ENCODE measurements around the gene ZNF888. TPM values are rescaled to one million over a fixed set of nuclear protein-coding genes. Genes with fewer than 3 reads are reported as not detected.
"Not testable (repeated sequence)": the region's sequence is repeated elsewhere in the genome, so short reads cannot be mapped to it uniquely, and the experiment has no call there.

The ZNF888 gene
- polyA plus RNA-seq, 1 donor from 2014 or later = 2.1 TPM

- Mint-ChIP-seq H3K9me3 (peaks cover 0 to 5% (median 2%) of the 10 kb centered on the region in 3 donors), H3K36me3 (peaks cover 11% of the 10 kb centered on the region), H3K4me3 (peak overlapping the region; percentile 91 to 98 (median 96)), H3K27me3 (no peaks in the 10 kb centered on the region), H3K27ac (peak overlapping the region in 2 of 3 donors; percentile 79 to 84), H3K4me1 (peaks cover 13 to 17% (median 15%) of the 10 kb centered on the region in 3 donors)
Measured at GRCh38 chr19:52923778-52924593, 758 bp upstream of the ZNF888 start.

DNA sequence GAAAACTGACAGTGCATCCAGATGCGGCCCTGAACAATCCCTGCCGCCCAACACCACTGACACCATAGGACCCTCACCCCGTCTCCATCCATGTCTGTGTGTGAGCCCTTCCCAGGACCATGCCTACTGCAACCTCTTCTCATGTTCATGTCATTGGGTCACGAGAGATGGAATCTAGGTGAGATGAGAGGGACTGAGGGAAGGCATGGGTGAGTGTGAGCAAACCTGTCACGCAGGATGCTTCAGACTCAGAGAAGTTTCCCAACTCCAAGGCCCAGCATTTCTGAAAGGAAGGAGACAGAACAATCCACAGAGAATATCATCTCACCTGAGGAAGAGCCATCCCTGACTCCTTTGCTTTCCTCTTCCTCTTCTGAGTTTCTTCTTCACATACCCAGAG is 5.7 kb downstream of the ZNF888 start:
- H3K27ac Mint-ChIP-seq = peak overlapping the region in 1 of 3 donors; percentile 94
- H3K9me3 Mint-ChIP-seq = peaks cover 2 to 4% (median 3%) of the 10 kb centered on the region in 3 donors
- peaks cover 27% of the 10 kb centered on the region for H3K36me3 Mint-ChIP-seq
- no peak overlapping the region for H3K4me3 Mint-ChIP-seq
- no peaks in the 10 kb centered on the region for H3K27me3 Mint-ChIP-seq
- H3K4me1 Mint-ChIP-seq = peaks cover 4 to 16% (median 7%) of the 10 kb centered on the region in 3 donors

DNA sequence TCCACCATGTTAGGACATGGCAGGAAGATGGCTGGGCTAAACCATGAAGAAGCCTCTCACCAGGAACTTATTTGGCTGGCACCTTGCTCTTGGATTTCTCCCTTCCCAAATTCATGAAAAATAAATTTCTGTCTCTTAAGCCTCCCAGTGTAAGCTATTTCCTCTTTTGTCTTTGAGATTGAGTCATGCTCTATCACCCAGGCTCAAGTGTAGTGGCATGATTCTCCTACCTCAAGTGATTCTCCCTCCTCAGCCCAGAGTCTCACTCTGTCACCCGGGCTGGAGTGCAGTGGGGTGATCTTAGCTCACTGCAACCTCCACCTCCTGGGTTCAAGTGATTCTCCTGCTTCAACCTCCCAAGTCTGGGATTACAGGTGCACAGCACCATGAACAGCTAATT is 12.6 kb downstream of the ZNF888 start:
- H3K4me1 Mint-ChIP-seq = no peaks in the 10 kb centered on the region
- H3K9me3 Mint-ChIP-seq = peaks cover 23 to 32% (median 24%) of the 10 kb centered on the region in 3 donors
- H3K27me3 Mint-ChIP-seq = no peaks in the 10 kb centered on the region
- H3K4me3 Mint-ChIP-seq = no peak overlapping the region
- peaks cover 45% of the 10 kb centered on the region for H3K36me3 Mint-ChIP-seq
- H3K27ac Mint-ChIP-seq = no peak overlapping the region

DNA sequence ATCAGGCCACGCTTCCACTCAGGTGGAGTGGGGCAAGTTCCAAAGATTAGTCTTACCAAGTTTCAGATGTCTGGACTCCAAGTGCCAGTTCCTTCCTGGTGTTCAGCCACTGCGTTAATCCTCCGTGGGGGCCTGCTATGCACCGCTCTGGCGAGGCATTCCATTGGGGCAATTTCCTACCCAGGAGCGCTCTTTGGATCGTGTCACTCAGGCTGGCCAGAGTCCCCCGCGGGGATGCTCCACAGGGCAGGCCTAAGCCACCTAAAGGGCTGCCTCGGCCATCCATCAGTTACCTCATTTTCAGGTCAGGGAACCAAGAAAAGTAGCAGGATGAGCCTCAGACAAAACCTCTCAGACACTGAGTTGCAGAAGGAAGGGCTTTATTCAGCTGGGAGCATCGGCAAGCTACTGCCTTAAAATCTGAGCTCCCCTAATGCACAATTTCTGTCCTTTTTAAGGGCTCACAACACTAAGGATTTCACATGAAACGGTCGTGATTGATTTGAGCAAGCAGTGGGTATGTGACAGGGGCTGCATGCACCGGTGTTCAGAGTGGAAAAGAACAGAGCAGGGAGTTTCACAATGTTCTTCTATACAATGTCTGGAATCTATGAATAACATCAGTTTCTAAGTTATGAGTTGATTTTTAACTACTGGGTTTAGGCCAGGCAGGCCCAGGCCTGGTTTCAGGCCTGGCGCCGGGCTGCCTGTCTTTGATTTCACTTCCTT is 19.0 kb downstream of the ZNF888 start:
- H3K9me3 Mint-ChIP-seq = peaks cover 18 to 28% (median 22%) of the 10 kb centered on the region in 3 donors
- H3K27ac Mint-ChIP-seq, H3K4me3 Mint-ChIP-seq, H3K27me3 Mint-ChIP-seq, H3K4me1 Mint-ChIP-seq: not testable (repeated sequence)
- peaks cover 18% of the 10 kb centered on the region for H3K36me3 Mint-ChIP-seq

DNA sequence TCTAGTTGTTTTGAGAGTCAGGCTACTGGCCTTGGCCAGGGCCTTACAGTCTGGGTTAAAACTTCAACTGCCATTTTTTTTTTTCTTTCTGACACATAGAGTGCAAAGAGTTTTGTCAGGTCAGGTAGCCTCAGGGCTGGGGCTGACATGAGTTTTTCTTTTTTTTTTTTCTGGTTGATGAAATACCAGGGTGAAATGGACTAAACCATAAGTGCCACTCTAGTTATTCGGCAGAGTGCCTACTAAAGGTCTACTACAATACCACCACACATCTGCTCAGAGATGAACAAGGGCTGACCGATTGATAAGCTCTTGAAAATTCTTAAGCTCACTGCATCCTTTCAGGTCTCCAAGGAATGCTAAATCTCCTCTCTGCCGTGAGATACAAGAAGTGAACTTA is 21.4 kb downstream of the ZNF888 start:
- no peaks in the 10 kb centered on the region for H3K27me3 Mint-ChIP-seq
- peaks cover 9 to 21% (median 14%) of the 10 kb centered on the region in 3 donors for H3K9me3 Mint-ChIP-seq
- H3K4me1 Mint-ChIP-seq = peaks cover 4 to 11% (median 5%) of the 10 kb centered on the region in 3 donors
- H3K27ac Mint-ChIP-seq = no peak overlapping the region
- H3K4me3 Mint-ChIP-seq = no peak overlapping the region
- H3K36me3 Mint-ChIP-seq = peaks cover 4% of the 10 kb centered on the region

DNA sequence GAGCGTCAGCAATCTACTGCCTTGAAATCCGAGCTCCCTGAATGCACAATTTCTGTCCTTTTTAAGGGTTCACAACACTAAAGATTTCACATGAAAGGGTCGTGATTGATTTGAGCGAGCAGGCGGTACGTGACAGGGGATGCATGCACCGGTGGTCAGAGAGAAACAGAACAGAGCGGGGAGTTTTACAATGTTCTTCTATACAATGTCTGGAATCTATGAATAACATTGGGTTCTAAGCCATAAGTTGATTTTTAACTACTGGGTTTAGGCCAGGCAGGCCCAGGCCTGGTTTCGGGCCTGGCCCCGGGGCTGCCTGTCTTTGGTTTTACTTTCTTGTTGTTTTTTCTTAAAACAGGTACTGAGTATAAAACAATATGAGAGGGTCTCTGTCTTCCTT is 24.6 kb downstream of the ZNF888 start:
- Mint-ChIP-seq H3K4me3 (peak overlapping the region in 3 of 4 donors; percentile 51 to 98 (median 75)), H3K27ac (peak overlapping the region in 1 of 3 donors; percentile 47), H3K4me1 (peaks cover 8 to 14% (median 11%) of the 10 kb centered on the region in 3 donors)
- H3K27me3 Mint-ChIP-seq, H3K36me3 Mint-ChIP-seq, H3K9me3 Mint-ChIP-seq: not testable (repeated sequence)

GRCh38 chr19:52898101-52898500 is 25.1 kb downstream of the ZNF888 start:
- Mint-ChIP-seq H3K36me3 (peaks cover 7% of the 10 kb centered on the region), H3K4me1 (peaks cover 8 to 14% (median 11%) of the 10 kb centered on the region in 3 donors), H3K27ac (peak overlapping the region in 1 of 3 donors; percentile 63), H3K27me3 (no peaks in the 10 kb centered on the region), H3K4me3 (peak overlapping the region; percentile 92 to 98 (median 95)), H3K9me3 (peaks cover 0 to 9% (median 7%) of the 10 kb centered on the region in 3 donors)

DNA sequence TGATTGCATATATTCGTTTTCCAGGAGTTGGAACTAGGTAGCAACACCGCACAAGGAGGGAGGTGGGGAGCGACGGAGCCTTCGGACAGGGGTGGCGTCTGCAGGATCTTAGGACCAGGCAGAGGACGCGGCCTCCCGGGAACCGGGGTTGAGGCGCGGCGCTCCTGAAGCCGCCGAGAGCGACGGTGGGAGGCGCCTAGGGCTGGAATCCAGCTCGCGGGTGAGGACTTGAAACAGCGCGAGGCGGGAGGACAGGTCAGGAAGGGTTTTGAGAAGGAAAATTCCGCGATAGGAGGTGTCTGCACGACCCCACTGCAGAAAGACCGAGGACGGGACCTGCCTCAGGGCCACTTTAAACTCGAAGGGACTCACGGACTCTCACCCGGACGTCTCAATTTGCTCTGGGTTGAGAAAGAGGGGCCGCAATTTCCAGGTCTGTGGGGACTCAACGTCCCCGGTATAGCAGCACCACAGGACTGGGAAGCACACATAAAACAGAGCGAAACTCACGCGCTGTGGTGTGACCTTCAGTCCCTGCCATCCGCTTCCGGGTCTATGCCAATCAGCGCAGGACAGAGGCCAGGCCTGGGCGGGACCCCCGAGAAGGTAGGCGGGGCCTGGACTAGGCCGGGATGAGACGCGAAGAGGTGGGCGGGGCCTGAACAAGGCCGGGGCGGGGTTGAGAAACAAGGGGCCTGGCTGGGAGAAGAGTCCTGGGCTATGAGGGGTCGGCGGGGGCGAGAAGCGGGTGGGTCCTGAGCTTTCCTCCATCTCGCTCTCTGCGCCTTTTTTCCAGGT is 25.9 kb downstream of the ZNF888 start, which contains the start of gene ZNF320:
Gene ZNF320, minus strand, starts transcription at position 498 of the 798 bp plus-strand sequence. CDS start 7,380 bp downstream, outside the sequence.
- peaks cover 8 to 14% (median 11%) of the 10 kb centered on the region in 3 donors for H3K4me1 Mint-ChIP-seq
- peak within 1 kb of the TSS; percentile 14 to 87 (median 74) for H3K27ac Mint-ChIP-seq
- H3K27me3 Mint-ChIP-seq = no peaks in the 10 kb centered on the region
- peaks cover 7% of the 10 kb centered on the region for H3K36me3 Mint-ChIP-seq
- H3K9me3 Mint-ChIP-seq = peaks cover 0 to 9% (median 7%) of the 10 kb centered on the region in 3 donors
- H3K4me3 Mint-ChIP-seq = peak within 1 kb of the TSS; percentile 92 to 98 (median 95)

DNA sequence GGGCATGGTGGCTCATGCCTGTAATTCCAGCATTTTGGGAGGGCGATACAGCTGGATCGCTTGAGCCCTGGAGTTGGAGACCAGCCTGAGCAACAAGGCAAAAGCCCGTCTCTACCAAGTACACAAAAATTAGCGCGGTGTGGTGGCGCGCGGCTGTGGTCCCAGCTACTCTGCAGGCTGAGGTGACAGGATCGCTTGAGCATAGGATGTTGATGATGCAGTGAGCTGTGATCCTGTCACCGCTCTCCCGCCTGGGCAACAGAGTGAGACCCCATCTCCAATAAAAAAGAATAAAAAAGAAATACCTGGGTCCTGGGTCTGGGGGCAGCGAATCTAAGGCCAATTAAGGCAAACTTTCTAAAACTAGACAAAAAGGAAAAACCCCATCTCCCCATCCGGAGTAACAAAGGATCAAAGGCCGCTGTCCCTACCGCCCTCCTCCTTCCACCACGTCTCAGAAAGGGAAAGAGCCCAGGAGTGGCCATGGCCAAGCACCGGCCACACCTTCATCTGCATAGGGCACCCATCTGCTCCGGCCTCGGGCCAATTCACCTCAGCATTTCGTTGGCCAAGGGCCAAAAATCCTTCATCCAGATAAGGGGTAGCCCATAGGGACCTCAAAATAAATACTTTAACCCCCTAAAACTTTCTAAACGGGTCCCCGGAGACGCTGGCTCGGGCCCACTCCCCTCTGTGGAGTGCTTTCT is 26.6 kb downstream of the ZNF888 start:
- Mint-ChIP-seq H3K4me3 (peak overlapping the region; percentile 92 to 98 (median 95)), H3K4me1 (peaks cover 8 to 14% (median 11%) of the 10 kb centered on the region in 3 donors), H3K9me3 (peaks cover 0 to 9% (median 6%) of the 10 kb centered on the region in 3 donors), H3K27ac (peak overlapping the region in 1 of 3 donors; percentile 74), H3K36me3 (peaks cover 9% of the 10 kb centered on the region), H3K27me3 (no peaks in the 10 kb centered on the region)

DNA sequence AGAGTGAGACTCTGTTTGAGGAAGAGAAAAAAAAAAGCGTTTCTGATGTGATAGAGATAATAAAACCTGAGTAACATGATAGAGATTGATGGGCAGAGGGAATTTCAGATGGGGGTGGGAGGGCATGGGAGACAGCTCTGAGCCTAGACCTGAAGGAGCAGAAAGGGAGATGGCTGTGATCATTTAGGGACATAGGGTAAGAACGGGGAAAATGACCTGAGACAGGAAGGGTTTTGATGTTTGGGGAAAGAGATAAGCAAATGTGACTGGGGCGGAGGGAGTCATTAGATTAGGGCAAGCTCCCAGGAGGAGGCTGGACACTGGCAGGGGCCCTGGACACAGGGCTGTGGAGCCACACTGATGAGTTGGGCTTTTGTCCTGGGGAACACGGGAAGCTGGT is 31.9 kb downstream of the ZNF888 start:
- no peak overlapping the region for H3K27ac Mint-ChIP-seq
- peak overlapping the region in 1 of 4 donors; percentile 79 for H3K4me3 Mint-ChIP-seq
- peaks cover 40% of the 10 kb centered on the region for H3K36me3 Mint-ChIP-seq
- peaks cover 3 to 7% (median 4%) of the 10 kb centered on the region in 3 donors for H3K9me3 Mint-ChIP-seq
- H3K27me3 Mint-ChIP-seq = no peaks in the 10 kb centered on the region
- H3K4me1 Mint-ChIP-seq = peaks cover 0 to 7% (median 2%) of the 10 kb centered on the region in 3 donors

GRCh38 chr19:52889931-52890330 is 33.3 kb downstream of the ZNF888 start:
- no peaks in the 10 kb centered on the region for H3K27me3 Mint-ChIP-seq
- peaks cover 5 to 10% (median 6%) of the 10 kb centered on the region in 3 donors for H3K9me3 Mint-ChIP-seq
- H3K36me3 Mint-ChIP-seq = peaks cover 42% of the 10 kb centered on the region
- H3K4me3 Mint-ChIP-seq = no peak overlapping the region
- H3K4me1 Mint-ChIP-seq = peaks cover 0 to 7% (median 1%) of the 10 kb centered on the region in 3 donors
- H3K27ac Mint-ChIP-seq = no peak overlapping the region

DNA sequence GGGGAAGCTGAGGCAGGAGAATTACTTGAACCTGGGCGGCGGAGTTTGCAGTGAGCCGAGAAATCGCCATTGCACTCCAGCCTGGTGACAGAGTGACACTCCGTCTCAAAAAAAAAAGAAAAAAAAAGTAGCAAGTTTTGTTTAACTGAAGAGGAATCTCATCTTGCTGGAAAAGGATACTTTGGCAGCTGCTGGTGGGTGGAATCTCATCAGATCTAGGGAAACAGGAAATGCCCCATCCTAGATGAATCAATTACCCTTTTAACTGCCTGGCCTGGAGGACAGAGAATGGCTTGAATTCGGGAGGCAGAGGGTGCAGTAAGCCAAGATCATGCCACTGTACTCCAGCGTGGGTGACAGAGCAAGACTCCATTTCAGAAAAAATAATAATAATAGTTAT is 34.2 kb downstream of the ZNF888 start:
- H3K36me3 Mint-ChIP-seq = peaks cover 41% of the 10 kb centered on the region
- H3K27ac Mint-ChIP-seq = no peak overlapping the region
- H3K4me3 Mint-ChIP-seq = no peak overlapping the region
- no peaks in the 10 kb centered on the region for H3K27me3 Mint-ChIP-seq
- H3K4me1 Mint-ChIP-seq = peaks cover 0 to 3% (median 0%) of the 10 kb centered on the region in 3 donors
- H3K9me3 Mint-ChIP-seq = peaks cover 5 to 17% (median 6%) of the 10 kb centered on the region in 3 donors

DNA sequence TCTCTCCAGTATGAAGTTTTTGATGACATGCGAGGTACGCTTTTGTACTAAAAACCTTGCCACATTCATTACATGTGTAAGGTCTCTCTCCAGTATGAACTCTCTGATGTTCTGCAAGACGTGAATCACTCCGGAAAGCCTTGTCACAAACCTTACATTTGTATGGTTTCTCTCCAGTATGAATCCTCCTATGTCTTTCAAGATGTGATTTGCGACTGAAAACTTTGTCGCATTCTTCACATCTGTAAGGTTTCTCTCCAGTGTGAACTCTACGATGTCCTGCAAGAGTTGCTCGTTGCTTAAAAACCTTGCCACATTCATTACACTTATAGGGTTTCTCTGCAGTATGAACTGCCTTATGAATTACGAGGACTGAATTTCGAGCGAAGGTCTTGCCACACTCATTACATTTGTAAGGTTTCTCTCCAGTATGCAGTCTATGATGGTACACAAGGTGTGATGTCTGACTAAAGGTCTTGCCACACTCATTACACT is 42.3 kb downstream of the ZNF888 start:
- peaks cover 19 to 49% (median 36%) of the 10 kb centered on the region in 3 donors for H3K9me3 Mint-ChIP-seq
- H3K4me3 Mint-ChIP-seq = peak overlapping the region in 1 of 4 donors; percentile 5
- H3K4me1 Mint-ChIP-seq = no peaks in the 10 kb centered on the region
- no peaks in the 10 kb centered on the region for H3K27me3 Mint-ChIP-seq
- H3K27ac Mint-ChIP-seq = peak overlapping the region in 1 of 3 donors; percentile 2
- peaks cover 44% of the 10 kb centered on the region for H3K36me3 Mint-ChIP-seq

DNA sequence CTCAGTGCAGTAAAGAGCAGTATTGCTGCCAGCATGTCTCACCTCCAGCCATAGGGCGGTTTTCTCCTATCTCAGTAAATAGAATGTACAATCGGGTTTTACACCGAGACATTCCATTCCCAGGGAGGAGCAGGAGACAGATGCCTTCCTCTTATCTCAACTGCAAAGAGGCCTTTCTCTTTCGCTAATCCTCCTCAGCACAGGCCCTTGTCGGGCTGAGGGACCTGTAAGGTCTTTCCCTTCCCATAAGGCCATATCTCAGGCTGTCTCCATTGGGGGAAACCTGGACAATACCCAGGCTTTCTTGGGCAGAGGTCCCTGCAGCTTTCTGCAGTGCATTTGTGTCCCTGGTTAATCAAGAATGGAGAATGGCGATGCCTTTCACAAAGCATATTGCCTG is 50.2 kb downstream of the ZNF888 start:
- H3K4me3 Mint-ChIP-seq, H3K27me3 Mint-ChIP-seq, H3K27ac Mint-ChIP-seq, H3K36me3 Mint-ChIP-seq, H3K4me1 Mint-ChIP-seq: not testable (repeated sequence)
- H3K9me3 Mint-ChIP-seq = peaks cover 8 to 40% (median 16%) of the 10 kb centered on the region in 3 donors
